GM12891 (cell line): ENCODE results near the gene ERGIC3.

Experiments used
- POLR2A ChIP-seq: IDR thresholded peaks from 2 replicates; pipeline ENCODE4 v1.6.1; 2011; ENCODE audit warnings: low read depth, low read length, control low read depth
- POU2F2 ChIP-seq: IDR thresholded peaks from 2 replicates; pipeline ENCODE4 v1.6.1; 2011; ENCODE audit warnings: low read depth, mild to moderate bottlenecking, control low read depth, low read length, moderate library complexity
- TAF1 ChIP-seq: IDR thresholded peaks from 2 replicates; pipeline ENCODE4 v1.6.1; 2011; ENCODE audit warnings: low read depth, low read length, control low read depth

GRCh38 chr20:35564905-35565304, 23.0 kb downstream of the ERGIC3 start:
- TF ChIP-seq POU2F2 (no peak), POLR2A (no peak), TAF1 (no peak)
